PC-3 (cell line): Measurements from ENCODE around the gene AGR3. TPM values are rescaled to one million over a fixed set of nuclear protein-coding genes. Genes with fewer than 3 reads are reported as not detected.

Source experiments
- ATAC-seq: fragments of 200-7000 bp; cut with Tn5 transposase; 2 replicates; pipeline ENCODE4 v1.9.1; 2020; ENCODE audit warnings: mild to moderate bottlenecking, moderate library complexity
- BruUV-seq: library from RNA; stranded (reverse); fragments of 400-500 nt; replicated peaks from 2 replicates; lab custom pipeline; 2021; lab: Mats Ljungman, UMichigan
- CTCF ChIA-PET: fragments of 300-600 bp; sonication (Branson Sonifier 250); formaldehyde crosslinking; loops from one replicate; lab custom pipeline; 2022; ENCODE audit warnings: antibody characterized with exemption; lab: Charles Lee
- POLR2A ChIA-PET: fragments of 300-600 bp; sonication (Branson Sonifier 250); formaldehyde crosslinking; loops from one replicate; lab custom pipeline; 2022; ENCODE audit warnings: antibody characterized with exemption; ENCODE audit not compliant: unreplicated experiment; lab: Charles Lee
- DNase-seq: peaks from one replicate; pipeline ENCODE4 v3.0.0-alpha.2; 2015
- H2AFZ ChIP-seq: fragments of 300-600 bp; sonication (generic); 2 replicates; pipeline ENCODE4 v1.6.0; 2016; ENCODE audit warnings: antibody characterized with exemption, low read length
- H3F3A ChIP-seq: fragments of 300-600 bp; sonication (generic); one replicate; pipeline ENCODE4 v1.6.0; 2017; ENCODE audit warnings: antibody characterized with exemption, low read length, control low read depth, mild to moderate bottlenecking; ENCODE audit not compliant: unreplicated experiment
- H3K27ac ChIP-seq: fragments of 300-600 bp; sonication (generic); 2 replicates; pipeline ENCODE4 v1.5.1; 2016; ENCODE audit warnings: mild to moderate bottlenecking, low read length
- H3K27me3 ChIP-seq: fragments of 300-600 bp; sonication (generic); 2 replicates; pipeline ENCODE4 v1.6.1; 2016; ENCODE audit warnings: low read length, mixed read lengths
- H3K36me3 ChIP-seq: fragments of 300-600 bp; sonication (generic); 2 replicates; pipeline ENCODE4 v1.6.1; 2016; ENCODE audit warnings: low read depth, mixed run types, low read length, mixed read lengths
- H3K4me1 ChIP-seq: fragments of 300-600 bp; sonication (generic); 2 replicates; pipeline ENCODE4 v1.5.1; 2016; ENCODE audit warnings: low read length; ENCODE audit not compliant: insufficient read depth
- H3K4me2 ChIP-seq: fragments of 300-600 bp; sonication (generic); 2 replicates; pipeline ENCODE4 v1.6.0; 2016; ENCODE audit warnings: low read length
- H3K4me3 ChIP-seq: fragments of 300-600 bp; sonication (generic); 2 replicates; pipeline ENCODE4 v1.5.1; 2016; ENCODE audit warnings: mild to moderate bottlenecking, low read length, mixed read lengths
- H3K79me2 ChIP-seq: fragments of 300-600 bp; sonication (generic); 2 replicates; pipeline ENCODE4 v1.6.1; 2017; ENCODE audit warnings: low read length, mixed read lengths
- H3K9ac ChIP-seq: fragments of 300-600 bp; sonication (generic); 2 replicates; pipeline ENCODE4 v1.6.0; 2016; ENCODE audit warnings: mild to moderate bottlenecking, low read length
- H3K9me2 ChIP-seq: fragments of 300-600 bp; sonication (generic); replicated peaks from 2 replicates; pipeline ENCODE4 v1.6.1; 2016; ENCODE audit warnings: mixed run types, low read length, mixed read lengths
- H3K9me3 ChIP-seq: fragments of 300-600 bp; sonication (generic); 2 replicates; pipeline ENCODE4 v1.6.1; 2016; ENCODE audit warnings: low read length, mixed read lengths
- H4K20me1 ChIP-seq: fragments of 300-600 bp; sonication (generic); 2 replicates; pipeline ENCODE4 v1.6.1; 2016; ENCODE audit warnings: low read length, mixed read lengths
- EZH2 ChIP-seq: fragments of 300-600 bp; sonication (generic); IDR thresholded peaks from one replicate; pipeline ENCODE4 v1.6.1; 2017; ENCODE audit warnings: antibody characterized with exemption, mild to moderate bottlenecking, low read length; ENCODE audit not compliant: unreplicated experiment
- EZH2phosphoT487 ChIP-seq: fragments of 300-600 bp; sonication (generic); IDR thresholded peaks from 2 replicates; pipeline ENCODE4 v1.6.1; 2018; ENCODE audit warnings: mild to moderate bottlenecking, antibody characterized with exemption, low read length, borderline replicate concordance
- intact Hi-C: fragments of 100-400 bp; cut with micrococcal nuclease; formaldehyde crosslinking; loops from 2 replicates; pipeline ENCODE4 v1.9.0; 2023
- total RNA-seq: library from RNA; depleted of rRNA; stranded (reverse); fragments of >200 nt; gene quantifications from 2 replicates; pipeline ENCODE4 v1.2.3, GENCODE V29; 2014
- TF ChIP-seq, protein P1 (sequence below): fragments of 300-600 bp; sonication (generic); conservative IDR thresholded peaks from 2 replicates; pipeline ENCODE4 v1.5.1; 2017; ENCODE audit warnings: antibody characterized with exemption, low read depth, mild to moderate bottlenecking, low read length

The AGR3 gene
- total RNA-seq, 1 experiment from 2014 or later: not detected

DNA sequence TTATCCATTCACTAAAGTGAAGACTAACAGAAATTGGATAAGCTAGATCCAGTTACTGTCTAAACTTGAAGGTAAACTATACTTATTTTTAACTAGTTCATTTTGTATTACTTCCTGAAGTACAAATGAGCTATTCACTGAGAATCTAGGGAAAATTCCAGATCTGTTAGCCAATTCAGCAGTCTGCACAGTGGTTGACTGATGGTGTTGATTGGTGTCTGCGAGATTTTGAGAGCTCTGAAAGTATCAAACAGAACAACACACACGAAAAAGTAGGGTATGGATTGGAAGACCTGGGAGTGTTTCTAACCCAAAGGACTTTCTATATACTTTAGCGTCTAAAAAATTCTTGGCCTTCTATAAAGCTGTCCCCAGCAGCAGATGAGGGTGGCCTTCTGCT, 43.4 kb downstream of the AGR3 start:
- H2AFZ ChIP-seq: no peak overlapping the region
- DNase-seq (no peak), ATAC-seq (no peak)
- no TSS peak for BruUV-seq
- H3K27ac ChIP-seq: no peak overlapping the region
- no peaks in the 10 kb centered on the region for H3F3A ChIP-seq
- TF ChIP-seq EZH2phosphoT487 (no peak), EZH2 (no peak)
- TF ChIP-seq, protein P1, sequence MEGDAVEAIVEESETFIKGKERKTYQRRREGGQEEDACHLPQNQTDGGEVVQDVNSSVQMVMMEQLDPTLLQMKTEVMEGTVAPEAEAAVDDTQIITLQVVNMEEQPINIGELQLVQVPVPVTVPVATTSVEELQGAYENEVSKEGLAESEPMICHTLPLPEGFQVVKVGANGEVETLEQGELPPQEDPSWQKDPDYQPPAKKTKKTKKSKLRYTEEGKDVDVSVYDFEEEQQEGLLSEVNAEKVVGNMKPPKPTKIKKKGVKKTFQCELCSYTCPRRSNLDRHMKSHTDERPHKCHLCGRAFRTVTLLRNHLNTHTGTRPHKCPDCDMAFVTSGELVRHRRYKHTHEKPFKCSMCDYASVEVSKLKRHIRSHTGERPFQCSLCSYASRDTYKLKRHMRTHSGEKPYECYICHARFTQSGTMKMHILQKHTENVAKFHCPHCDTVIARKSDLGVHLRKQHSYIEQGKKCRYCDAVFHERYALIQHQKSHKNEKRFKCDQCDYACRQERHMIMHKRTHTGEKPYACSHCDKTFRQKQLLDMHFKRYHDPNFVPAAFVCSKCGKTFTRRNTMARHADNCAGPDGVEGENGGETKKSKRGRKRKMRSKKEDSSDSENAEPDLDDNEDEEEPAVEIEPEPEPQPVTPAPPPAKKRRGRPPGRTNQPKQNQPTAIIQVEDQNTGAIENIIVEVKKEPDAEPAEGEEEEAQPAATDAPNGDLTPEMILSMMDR: no peak
- no peak overlapping the region for H3K4me2 ChIP-seq
- no peak overlapping the region for H3K9ac ChIP-seq
- no peaks in the 10 kb centered on the region for H3K27me3 ChIP-seq
- no peaks in the 10 kb centered on the region for H3K79me2 ChIP-seq
- no peaks in the 10 kb centered on the region for H3K9me2 ChIP-seq
- ChIA-PET POLR2A (no interaction called here), CTCF (interaction anchor here (0.6 kb wide), 1 partner anchor 80 kb away, joined by 4 read pairs; no protein-coding TSS in a partner anchor)
- H3K36me3 ChIP-seq: no peaks in the 10 kb centered on the region
- H3K4me1 ChIP-seq: no peaks in the 10 kb centered on the region
- H3K4me3 ChIP-seq: no peak overlapping the region
- H3K9me3 ChIP-seq: no peaks in the 10 kb centered on the region
- H4K20me1 ChIP-seq: no peaks in the 10 kb centered on the region
- intact Hi-C loops: no loop called here

DNA sequence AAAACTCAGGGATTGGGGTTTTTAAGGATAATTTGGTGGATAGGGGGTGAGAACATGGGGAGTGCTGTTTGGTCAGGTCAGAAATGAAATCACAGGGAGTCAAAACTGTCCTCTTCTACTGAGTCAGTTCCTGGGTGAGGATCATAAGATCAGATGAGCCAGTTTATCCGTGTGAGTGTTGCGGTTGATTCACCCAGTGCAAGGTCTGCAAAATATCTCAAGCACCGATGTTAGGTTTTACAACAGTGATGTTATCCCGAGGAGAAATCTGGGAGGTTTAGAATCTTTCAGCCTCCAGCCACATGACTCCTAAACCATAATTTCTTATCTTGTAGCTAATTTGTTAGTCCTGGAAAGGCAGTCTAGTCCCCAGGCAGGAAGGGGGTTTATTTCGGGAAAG, 45.3 kb downstream of the AGR3 start:
- no peaks in the 10 kb centered on the region; the same call in 1 of the 2 replicates for H3K36me3 ChIP-seq
- H3F3A ChIP-seq: no peaks in the 10 kb centered on the region
- H3K9me2 ChIP-seq: no peaks in the 10 kb centered on the region
- TF ChIP-seq EZH2phosphoT487: no peak
- TF ChIP-seq, protein P1: no peak
- TF ChIP-seq EZH2: no peak
- H3K4me1 ChIP-seq: no peaks in the 10 kb centered on the region
- BruUV-seq: no TSS peak
- no peaks in the 10 kb centered on the region for H4K20me1 ChIP-seq
- H2AFZ ChIP-seq: no peak overlapping the region
- no peak overlapping the region for H3K4me2 ChIP-seq
- ChIA-PET CTCF (no interaction called here), POLR2A (no interaction called here)
- intact Hi-C loops: no loop called here
- no peaks in the 10 kb centered on the region for H3K27me3 ChIP-seq
- H3K9me3 ChIP-seq: no peaks in the 10 kb centered on the region
- no peak overlapping the region for H3K4me3 ChIP-seq
- no peak overlapping the region for H3K9ac ChIP-seq
- DNase-seq (no peak), ATAC-seq (no peak)
- H3K79me2 ChIP-seq: no peaks in the 10 kb centered on the region
- no peak overlapping the region for H3K27ac ChIP-seq

DNA sequence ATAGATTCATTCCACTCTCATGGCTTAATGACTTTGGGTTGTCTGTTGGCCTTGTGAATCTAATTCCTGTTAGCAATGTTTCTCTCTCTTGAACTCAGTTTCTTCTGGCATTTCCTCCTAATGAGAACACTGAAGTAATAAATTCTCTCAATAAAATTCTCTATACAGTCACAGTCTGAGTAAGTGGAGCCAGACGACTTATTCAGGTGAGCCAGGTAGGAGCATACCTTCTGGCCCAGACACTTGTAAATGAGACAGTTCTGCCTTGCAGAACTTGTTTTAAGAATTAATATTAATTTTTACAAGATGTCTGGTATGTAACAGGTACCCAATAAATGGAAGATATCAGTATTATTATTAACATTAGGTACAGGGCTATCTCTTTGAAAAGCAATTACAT, 48.4 kb downstream of the AGR3 start:
- POLR2A ChIA-PET: no interaction called here
- no TSS peak for BruUV-seq
- Histone ChIP-seq H4K20me1 (no peaks in the 10 kb centered on the region), H3K27me3 (no peaks in the 10 kb centered on the region), H3K27ac (no peak overlapping the region), H3K4me1 (no peaks in the 10 kb centered on the region), H3K9ac (no peak overlapping the region), H3F3A (no peaks in the 10 kb centered on the region), H3K9me2 (no peaks in the 10 kb centered on the region), H3K4me3 (no peak overlapping the region), H3K4me2 (no peak overlapping the region), H3K36me3 (no peaks in the 10 kb centered on the region; the same call in 1 of the 2 replicates), H2AFZ (no peak overlapping the region), H3K79me2 (no peaks in the 10 kb centered on the region), H3K9me3 (no peaks in the 10 kb centered on the region)
- TF ChIP-seq EZH2phosphoT487: no peak
- TF ChIP-seq EZH2: no peak
- TF ChIP-seq, protein P1: no peak
- DNase-seq (no peak), ATAC-seq (no peak)
- intact Hi-C loops: no loop called here
- CTCF ChIA-PET: no interaction called here
